GM21390 (cell line): ENCODE data around the gene TBC1D8.

ENCODE experiments used
- ATAC-seq: cut with Tn5 transposase; IDR thresholded peaks from one replicate; pipeline ENCODE4 v1.9.1; 2021; ENCODE audit not compliant: unreplicated experiment

The TBC1D8 gene

DNA sequence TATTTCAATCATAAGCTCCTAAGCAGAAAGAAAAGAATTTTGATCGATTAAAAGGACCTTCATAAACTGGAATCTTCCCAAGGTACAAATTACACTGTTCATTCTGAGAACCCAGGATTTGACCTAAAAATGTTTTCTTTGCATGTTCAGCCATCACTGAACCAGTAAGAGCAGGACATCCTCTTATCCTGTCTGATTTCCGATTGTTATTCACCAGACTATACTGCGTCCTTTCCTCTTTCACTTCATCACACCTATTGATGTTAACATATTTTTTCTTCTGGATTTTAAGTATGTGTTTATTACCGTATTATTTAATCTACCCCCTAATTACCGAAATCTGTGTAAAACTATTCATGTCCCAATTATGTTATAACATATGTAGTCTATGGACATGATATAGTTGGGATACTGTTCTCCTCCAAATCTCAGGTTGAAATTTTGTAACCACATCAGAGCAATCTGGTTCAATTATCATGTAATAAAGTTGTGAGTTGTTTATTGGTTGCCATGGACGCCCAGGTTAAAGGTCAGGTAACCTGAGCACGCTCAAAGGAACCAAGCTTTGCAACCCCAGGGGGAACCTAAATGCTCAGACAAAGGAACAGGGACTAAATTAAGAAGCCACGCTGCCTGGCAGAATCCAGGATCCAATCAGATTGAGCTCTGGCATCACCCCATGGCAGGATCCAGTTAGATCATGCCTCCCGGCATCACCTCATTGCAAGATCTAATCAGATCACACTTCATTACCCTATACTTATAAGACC lies 11.6 kb upstream of the TBC1D8 start:
- no peak for ATAC-seq

DNA sequence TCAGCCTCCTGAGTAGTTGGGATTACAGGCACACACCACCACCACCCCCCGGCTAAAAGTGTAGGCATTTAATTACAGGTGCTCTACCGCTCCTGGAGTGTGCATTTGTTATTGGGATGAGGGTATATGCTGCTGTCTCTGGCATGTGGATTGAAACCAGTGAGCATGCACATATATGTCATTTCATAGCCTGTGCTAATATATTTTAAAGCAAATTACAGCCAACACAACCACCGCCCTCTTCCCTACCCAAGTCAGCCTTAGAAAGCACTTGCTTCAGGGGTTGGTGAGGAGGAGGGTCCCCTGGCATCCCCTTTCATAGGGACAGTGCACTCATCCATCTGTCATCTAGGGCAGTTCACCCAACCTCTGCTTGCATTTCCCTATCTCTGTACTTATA lies 10.5 kb upstream of the TBC1D8 start:
- no peak for ATAC-seq

DNA sequence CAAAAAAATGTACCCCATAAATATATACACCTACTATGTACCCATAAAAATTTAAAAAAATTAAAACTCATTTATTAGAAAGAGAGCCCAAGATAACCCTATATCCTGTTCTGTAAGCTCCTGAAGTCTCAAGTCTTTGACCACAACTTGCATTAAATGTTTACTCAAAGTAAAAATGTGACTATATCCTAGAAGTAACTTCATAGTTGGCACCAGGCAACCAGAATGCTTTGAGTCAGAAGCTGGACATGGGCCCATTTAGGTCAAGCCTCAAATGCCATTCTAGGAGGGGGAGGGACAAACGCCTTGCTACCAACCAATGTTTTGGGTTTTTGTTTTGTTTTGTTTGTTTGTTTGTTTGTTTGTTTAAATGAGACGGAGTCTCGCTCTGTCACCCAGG lies 9.3 kb upstream of the TBC1D8 start:
- ATAC-seq: no peak

DNA sequence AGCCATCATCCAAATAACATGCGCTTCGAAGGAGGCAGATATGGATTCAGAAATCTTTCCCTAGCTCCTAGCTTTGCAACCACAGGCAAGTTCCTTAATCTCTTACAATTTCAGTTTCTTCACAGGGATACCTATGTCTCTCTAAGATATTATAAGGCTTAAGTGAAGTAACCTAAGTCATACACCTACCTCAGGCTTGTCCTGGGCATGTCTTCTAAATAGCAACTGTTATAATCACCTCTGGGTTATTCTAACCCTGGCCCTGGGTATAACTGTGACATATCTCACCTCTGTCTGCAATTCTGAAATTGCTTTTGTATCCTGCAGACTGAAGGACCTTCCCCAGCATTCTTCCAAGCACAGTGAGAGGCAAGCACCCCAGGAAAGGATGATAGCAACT lies 8.3 kb upstream of the TBC1D8 start:
- no peak for ATAC-seq

DNA sequence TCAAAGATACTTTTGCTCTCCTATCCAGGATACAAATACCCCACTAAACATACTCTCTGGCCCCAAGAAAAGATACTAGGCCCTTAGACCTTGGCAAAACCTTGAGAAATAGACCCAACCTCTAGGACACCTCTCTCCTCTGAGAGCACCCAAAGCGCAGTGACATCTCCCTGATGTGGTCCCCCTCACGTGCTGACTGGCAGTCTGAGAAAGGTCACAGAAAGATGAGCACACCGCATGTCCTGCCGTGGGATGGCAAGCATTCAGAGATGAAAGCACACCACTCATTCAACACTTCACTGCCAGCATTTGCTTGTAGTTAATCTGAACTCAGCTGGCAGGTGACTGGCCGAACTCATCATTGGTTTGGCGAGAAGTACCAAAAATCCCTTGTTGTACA lies 6.1 kb upstream of the TBC1D8 start:
- ATAC-seq: no peak

DNA sequence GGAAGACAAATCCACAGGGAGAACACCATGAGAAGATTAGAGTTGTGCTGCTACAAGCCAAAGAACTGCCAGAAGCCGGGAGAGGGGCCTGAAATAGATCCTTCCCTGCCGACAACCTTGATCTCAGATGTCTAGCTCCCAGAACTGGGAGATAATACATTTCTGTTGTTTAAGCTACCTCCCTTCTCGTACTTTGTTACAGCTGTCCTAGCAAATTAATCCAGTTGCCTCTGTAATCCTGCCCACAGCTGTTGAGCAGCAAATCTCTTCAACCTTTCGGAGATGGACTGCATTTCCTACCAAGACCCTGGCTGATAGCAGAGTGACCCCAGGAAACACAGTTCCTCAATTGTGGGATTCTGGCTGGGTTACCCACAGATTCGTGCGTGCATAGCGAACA lies 2.6 kb upstream of the TBC1D8 start:
- no peak for ATAC-seq

DNA sequence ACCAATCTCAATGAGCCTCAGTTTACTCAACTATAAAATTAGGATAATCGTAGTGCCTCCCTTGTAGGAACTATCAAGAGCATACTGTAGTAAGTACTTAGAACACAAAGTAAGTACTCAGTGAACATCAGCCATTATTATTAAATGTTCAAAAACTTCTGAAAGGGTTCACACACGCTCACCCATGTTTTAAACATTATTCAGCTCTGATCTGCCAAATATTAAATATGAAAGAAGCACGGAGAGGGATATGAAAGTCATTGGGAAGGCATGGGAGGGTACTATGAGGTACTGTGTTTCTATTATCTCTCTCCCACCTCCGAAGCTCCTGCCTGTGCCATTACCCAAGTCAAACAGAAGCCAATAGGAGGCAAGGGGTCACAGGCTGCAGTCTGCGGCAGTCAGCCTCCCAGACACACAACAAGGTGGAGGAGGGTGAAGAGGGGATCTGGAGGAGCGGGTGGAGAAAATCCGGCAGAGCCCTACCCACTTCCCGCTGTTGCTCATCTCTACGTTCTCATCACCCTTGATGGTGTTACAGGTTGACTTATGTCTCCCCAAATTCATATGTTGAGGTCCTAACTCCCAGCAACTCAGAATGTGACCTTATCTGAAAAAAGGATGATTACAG lies 2.0 kb upstream of the TBC1D8 start:
- no peak for ATAC-seq

DNA sequence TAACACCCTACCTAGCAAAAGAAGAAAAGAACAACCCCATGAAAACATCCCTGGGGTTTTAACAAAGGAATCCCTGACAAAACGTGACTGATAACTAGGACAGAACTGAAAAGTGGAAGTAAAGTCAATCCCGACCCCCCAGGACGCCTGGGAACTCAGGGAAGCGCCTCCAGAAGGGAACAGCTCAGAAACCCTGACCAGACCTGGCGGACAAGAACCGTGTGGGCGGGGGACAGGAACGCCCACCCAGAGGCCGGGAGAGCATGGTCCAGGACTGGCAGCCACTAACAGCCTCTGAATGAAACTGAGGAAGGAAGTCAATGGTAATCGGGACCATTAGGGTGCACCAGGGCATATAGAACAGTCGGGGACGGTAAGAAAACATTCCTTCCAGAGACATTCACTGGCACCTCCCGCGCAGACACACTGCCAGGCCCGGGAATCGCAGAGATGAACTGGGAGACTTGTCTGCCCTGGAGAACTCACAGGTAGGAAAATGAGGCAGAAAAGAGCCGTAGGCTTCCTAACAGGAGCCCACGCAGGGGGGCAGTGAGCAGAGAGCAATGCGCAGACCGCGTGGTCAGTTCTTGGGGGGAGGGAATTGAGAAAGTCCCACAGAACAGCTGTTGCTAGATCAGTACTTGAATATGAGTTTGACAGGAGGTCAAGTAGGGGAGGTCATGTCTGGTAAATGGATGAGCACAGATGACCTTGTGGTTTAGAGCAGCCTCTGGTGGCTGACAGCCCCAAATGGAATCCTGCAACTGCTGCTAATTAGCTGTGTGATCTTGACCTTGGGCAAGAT lies 1.3 kb upstream of the TBC1D8 start:
- ATAC-seq: peak; percentile 58

DNA sequence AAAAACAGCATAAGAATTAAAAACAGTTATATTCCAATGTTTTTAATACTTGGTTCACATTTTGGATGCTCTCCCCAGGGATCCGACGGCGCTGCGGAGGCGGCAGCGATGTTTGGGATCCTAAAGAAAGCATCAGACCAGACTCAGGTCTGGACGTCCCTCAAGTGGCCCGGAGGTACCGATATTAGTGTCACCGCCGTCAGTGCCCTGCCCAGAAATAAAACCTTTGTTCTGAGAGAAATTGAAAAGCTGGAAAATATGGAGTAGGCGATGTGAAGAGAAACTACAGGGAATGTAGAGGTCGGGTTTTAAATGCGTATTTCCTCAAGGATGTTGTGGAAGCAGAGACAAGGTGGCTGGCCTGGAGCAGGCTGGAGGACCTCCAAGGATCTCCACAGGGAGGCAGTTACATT lies 683 bp upstream of the TBC1D8 start:
- no peak for ATAC-seq

DNA sequence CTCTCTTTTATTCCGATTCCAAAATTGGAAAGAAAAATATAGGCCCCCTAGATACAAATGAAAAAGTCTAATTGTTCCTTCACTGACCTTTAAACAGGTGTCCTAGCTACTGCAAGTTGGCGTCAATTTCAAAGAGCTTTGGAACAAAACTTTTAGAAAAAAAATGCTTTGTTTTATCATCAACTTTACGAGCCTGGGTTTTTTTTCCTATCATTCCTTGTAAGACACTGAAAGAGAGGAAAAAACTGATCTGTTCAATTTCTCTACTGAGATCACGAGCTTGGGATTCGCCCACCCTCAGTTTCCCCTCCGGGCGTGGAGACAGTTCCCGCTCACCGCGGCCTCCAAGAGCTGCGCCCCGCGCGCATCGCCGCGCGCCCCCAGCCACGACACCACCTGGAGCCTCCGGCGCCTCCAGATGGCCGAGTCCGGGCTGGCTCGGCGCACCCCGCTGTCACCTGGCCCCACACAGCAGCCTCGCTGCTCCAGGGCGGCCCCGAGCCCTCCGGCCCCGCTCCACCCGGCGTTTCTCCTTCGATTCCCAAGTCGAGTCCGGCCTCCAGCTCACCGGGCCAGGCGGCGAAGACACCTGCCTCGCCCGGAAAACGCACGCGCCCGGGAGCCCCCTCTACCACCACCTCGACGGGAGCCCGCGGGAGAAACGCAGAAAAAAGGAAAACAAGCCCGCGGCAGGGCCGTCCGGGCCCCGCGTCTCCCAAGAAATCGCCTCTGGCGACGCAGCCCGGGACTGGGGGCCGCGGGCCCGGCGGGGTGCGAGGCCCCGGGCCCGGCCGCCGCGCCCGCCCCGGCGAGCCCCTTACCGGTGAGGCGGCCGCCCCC lies 656 bp downstream of the TBC1D8 start:
- ATAC-seq: peak; percentile 20

DNA sequence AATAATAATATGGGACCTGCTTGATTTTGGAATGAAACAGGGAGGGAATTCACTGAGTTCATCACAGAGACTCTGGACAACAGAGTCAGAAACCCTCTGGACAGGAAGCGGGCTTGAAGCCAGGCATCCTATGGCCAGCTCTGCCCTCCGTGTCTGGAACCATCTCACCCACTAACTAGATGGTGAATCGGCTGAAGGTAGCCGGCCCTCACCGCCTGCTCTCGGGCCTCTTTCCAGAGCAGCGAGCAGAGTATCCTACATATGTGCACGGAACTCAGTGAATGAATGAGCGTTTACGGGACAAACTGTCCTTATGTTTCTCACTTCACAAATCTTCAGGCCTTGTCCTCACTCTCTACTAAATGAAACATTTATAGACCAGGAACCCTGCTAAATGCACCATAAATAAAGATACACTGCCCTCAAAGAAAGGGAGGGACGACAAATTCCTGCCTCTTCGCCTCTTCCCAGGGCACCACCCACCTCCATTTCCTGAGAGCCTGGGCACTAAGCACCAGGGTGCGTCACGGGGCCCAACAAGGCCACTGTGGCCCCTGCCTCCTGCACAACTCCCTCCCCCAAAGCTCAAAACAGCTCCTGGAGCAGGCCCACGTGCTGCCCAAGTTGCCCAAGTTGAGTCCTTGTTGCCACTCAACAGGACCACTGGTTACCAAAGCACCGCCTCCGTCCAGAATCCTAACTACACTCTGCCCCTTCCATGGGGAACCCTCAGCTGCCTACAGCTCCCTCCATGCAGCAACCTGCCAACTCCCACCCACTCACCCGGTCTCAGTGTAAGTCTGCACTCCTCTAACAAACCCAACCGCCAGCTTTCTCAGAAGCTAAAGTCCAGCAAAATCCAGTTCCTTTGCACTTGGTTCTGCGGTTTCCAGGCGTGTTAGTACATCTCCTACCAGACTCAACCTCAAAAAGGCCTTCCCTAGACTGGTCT lies 1.7 kb downstream of the TBC1D8 start:
- no peak for ATAC-seq

DNA sequence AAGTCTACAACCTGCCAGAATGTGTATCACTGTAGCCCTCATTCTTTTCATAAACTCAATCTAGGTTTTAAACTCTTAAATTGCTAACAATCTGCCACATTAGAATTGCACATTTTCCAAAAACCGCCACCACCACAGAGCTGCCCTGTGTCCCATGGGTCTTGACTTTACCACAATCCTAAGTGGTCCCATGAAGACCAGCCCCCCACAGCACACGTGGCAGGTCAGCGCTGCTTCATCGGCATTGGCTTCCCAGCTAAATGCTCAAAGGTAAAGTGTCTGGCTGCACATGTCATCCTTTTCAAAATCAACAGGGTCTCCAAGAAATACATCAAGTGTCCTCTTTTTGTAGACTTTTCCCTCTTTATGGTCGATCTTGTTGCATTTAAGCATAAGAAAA lies 2.4 kb downstream of the TBC1D8 start:
- ATAC-seq: no peak

DNA sequence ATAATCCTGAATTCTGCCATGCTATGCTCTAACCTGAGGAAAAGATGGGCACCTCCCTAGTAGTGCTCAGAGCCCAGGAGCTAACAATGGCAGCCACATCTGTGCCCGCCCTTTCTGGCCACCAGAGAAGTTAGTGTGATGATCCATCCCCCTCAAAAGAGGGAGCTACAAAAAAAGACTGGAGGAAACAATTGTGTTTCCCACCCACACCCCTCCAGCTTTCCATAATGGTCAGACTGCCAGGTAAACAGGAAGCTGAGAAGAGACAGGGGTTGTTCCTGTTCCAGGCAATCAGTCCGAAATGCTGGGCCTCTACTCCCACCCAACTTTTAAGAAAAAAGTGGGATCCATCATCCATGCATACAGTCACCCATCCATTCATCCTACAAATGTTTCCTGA lies 3.2 kb downstream of the TBC1D8 start:
- ATAC-seq: no peak

DNA sequence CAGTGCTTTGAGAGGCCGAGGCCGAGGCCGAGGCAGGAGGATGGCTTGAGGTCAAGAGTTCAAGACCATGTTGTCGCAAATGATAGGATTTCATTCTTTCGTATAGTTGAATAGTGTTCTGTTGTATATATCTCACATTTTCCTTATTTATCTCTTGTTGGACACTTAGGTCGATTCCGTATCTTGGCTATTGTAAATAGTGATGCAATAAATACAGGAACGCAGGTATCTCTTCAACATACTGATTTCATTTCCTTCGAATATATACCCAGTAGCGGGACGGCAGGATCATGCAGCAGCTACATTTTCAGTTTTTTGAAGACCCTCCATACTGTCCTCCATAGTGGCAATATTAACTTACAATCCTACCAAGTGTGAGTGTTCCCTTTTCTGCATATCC lies 4.1 kb downstream of the TBC1D8 start:
- ATAC-seq: no peak

DNA sequence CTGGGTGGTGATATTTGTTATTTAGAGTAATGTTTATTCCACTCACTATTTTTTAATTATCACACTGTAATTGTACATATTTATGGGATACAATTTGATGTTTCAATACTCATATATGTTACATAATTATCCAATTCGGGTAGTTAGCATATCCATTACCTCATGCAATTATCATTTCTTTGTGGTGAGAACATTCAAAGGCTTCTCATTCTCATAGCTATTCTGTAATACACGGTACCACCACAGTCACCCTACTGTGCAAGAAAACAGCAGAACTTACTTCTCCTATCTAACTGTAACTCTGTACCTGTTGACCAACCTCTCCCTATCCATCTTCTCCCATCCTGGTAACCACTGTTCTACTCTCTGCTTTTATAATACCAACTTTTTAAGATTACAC lies 4.6 kb downstream of the TBC1D8 start:
- no peak for ATAC-seq

DNA sequence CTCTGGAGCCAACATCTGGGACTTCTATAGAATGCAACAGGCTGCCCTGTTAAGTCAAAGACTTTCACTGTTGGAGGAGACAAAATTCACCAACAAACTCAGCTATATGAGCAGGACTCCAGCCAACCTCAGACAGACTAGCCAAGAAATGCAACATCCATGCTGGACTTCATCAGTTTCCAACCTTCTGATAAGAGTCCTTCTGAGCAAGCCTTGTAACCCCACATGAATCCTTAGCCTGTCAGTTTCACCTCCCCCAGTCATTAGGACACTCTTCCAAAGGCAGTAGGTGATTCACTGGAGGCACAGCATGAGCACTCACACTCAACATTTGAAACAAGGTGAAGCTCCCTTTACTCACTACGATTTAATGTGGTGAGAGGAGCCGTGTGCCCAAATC lies 5.8 kb downstream of the TBC1D8 start:
- ATAC-seq: no peak

DNA sequence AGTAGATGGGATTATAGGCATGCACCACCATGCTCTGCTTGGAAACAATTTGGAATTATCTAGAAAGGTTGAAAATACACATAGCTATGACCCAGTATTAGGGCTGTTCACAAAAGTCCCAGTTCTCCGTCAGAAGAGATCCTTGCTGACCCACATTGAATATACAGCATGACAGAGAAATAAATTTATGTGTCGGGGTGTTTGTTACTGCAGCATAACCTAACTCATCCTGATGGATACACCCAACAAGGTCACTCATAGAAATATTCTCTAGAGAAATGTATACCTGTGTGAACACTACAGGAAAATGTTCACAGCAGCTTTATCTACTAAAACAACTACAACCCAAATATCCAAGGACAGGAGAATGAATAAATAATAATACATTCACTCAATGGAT lies 9.0 kb downstream of the TBC1D8 start:
- no peak for ATAC-seq

DNA sequence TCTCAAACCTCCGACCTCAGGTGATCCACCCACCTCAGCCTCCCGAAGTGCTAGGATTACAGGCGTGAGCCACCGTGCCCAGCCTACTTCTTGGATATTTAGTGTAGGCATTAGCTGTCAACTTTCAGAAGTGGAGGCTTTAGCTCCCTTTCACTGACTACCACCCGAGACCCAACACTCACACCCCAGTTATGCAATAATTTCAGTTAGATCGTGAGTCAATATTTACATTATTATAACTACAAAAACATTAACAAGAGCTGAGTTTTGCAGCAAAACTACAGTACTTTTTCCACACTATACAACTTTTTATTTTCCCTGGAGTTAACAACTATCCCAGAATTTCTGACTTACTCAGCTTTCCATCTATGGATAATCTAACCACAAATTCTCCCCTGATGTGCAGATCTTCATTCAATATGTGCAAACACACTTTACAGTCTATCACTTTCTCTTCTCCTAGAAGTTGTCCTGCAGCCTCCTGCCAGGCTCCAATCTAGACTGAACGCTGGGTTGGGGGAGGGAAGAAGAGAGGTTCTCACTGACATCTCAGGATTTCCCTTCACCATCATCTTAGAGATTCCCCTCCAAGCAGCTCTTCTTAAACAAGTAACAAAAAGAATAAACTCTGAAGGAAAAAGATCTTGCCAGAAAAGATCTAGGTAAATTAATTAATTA lies 10.1 kb downstream of the TBC1D8 start:
- no peak for ATAC-seq

DNA sequence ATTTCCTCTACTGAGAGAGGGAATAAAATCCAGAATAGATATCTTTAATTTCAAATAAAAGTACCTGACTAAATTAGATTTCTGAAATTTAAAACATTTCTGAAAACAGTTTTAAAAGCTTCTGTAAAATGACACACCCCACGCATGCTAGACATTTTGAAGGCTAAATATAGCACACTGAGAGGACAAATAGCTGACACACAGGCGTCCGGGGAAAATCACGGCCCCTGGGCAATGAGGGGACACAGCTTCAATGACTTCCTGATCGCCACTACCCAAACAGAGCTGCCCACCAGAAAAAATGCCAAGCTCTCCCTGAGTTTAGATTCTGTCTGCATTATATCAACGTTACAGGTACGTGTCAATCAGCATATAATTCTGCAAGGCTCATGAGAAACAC lies 10.9 kb downstream of the TBC1D8 start:
- ATAC-seq: no peak

DNA sequence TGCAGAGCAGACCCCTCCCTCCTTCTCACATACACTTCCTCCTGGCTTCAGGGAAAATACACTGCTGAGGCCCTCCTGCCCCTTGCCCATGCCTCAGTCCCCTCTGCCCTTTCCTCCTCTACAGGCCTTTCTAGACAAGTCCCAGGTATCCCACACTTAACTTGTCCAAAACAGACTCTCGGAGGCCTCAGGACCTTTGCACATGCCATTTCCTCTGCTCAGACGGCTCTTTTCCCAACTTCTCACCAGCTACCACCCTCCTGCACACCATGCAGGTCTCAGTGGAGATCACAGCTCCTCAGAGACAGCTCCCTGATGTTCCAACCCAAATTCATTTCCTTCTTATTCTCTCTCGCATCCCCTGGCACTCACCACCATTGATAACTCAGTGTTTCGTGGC lies 11.7 kb downstream of the TBC1D8 start:
- ATAC-seq: no peak
